Peyer's patch (tissue), 4 donors: ENCODE measurements around the gene GLCCI1. TPM values are rescaled to one million over a fixed set of nuclear protein-coding genes. Genes with fewer than 3 reads are reported as not detected.

Experiments used
- DNase-seq, 3 donors: peaks; one replicate each; pipeline ENCODE4 v3.0.0-alpha.2; 2017 to 2019
- H3K27ac ChIP-seq, 4 donors: fragments of 200-600 bp; sonication (generic); one replicate each; pipeline ENCODE4 v1.5.1; 2016 to 2019
- H3K27me3 ChIP-seq, 2 donors: fragments of 200-600 bp; sonication (generic); one replicate each; pipeline ENCODE4 v1.5.1; 2019
- H3K36me3 ChIP-seq, 3 donors: fragments of 200-600 bp; sonication (generic); one replicate each; pipeline ENCODE4 v1.5.1; 2016 to 2019
- H3K4me1 ChIP-seq, 4 donors: fragments of 200-600 bp; sonication (generic); one replicate each; pipeline ENCODE4 v1.5.1; 2016 to 2019
- H3K4me3 ChIP-seq, 4 donors: fragments of 200-600 bp; sonication (generic); 1 replicate in 3 of 4; 2 replicates in 1 of 4; pipeline ENCODE4 v1.5.1; 2016 to 2019; ENCODE audit warnings: mild to moderate bottlenecking in 1 of 4
- H3K9me3 ChIP-seq, 4 donors: fragments of 200-600 bp; sonication (generic); one replicate each; pipeline ENCODE4 v1.5.1; 2016 to 2019; ENCODE audit warnings: mild to moderate bottlenecking in 1 of 4
- POLR2A ChIP-seq, 2 donors: fragments of 450-650 bp; IDR thresholded peaks; one replicate each; pipeline ENCODE4 v1.5.1; 2017; ENCODE audit warnings: antibody characterized with exemption in 2 of 2, mild to moderate bottlenecking in 2 of 2, moderate library complexity in 2 of 2
- total RNA-seq, 4 donors: library from RNA; depleted of rRNA; stranded (reverse); fragments of >200 nt; gene quantifications; one replicate each; pipeline ENCODE4 v1.1.0, GENCODE V29; 2016
- TF ChIP-seq, protein P1 (sequence below), 6 experiments: fragments of 450-650 bp in 4 of 6; fragments of 200-600 bp in 2 of 6; sonication (generic) in 1 of 6; IDR thresholded peaks; one replicate each; pipeline ENCODE4 v1.5.1; 2017 to 2019; ENCODE audit warnings: antibody characterized with exemption in 6 of 6, mild to moderate bottlenecking in 3 of 6, moderate library complexity in 1 of 6

Gene GLCCI1
- total RNA-seq, 4 donors from 2014 or later = 5.1 to 33.8 (median 7.9) TPM

- no peak for DNase-seq
- Histone ChIP-seq H3K27me3 (no peaks in the 10 kb centered on the region), H3K4me1 (peaks cover 0 to 11% (median 0%) of the 10 kb centered on the region in 4 donors), H3K4me3 (no peak overlapping the region), H3K9me3 (no peaks in the 10 kb centered on the region), H3K36me3 (no peaks in the 10 kb centered on the region), H3K27ac (no peak overlapping the region)
- TF ChIP-seq, protein P1, sequence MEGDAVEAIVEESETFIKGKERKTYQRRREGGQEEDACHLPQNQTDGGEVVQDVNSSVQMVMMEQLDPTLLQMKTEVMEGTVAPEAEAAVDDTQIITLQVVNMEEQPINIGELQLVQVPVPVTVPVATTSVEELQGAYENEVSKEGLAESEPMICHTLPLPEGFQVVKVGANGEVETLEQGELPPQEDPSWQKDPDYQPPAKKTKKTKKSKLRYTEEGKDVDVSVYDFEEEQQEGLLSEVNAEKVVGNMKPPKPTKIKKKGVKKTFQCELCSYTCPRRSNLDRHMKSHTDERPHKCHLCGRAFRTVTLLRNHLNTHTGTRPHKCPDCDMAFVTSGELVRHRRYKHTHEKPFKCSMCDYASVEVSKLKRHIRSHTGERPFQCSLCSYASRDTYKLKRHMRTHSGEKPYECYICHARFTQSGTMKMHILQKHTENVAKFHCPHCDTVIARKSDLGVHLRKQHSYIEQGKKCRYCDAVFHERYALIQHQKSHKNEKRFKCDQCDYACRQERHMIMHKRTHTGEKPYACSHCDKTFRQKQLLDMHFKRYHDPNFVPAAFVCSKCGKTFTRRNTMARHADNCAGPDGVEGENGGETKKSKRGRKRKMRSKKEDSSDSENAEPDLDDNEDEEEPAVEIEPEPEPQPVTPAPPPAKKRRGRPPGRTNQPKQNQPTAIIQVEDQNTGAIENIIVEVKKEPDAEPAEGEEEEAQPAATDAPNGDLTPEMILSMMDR (IDR thresholded peaks at IDR 0.05) = no peak
- TF ChIP-seq POLR2A (IDR thresholded peaks at IDR 0.05) = no peak
Observed at GRCh38 chr7:8113184-8113583, 144.6 kb downstream of the GLCCI1 start.

- TF ChIP-seq, protein P1 (IDR thresholded peaks at IDR 0.05) = no peak
- TF ChIP-seq POLR2A (IDR thresholded peaks at IDR 0.05) = no peak
- Histone ChIP-seq H3K27ac (peak overlapping the region in 1 of 4 donors; percentile 61), H3K36me3 (no peaks in the 10 kb centered on the region), H3K9me3 (no peaks in the 10 kb centered on the region), H3K27me3 (no peaks in the 10 kb centered on the region), H3K4me1 (peaks cover 0 to 11% (median 0%) of the 10 kb centered on the region in 4 donors), H3K4me3 (no peak overlapping the region)
- DNase-seq = no peak
Observed at GRCh38 chr7:8114175-8114574, 145.6 kb downstream of the GLCCI1 start.

- H3K27ac ChIP-seq = peak overlapping the region in 3 of 4 donors; percentile 5 to 61 (median 24)
- no peaks in the 10 kb centered on the region for H3K36me3 ChIP-seq
Observed at GRCh38 chr7:8115547-8116402, 147.2 kb downstream of the GLCCI1 start.

GRCh38 chr7:8117195-8117594, 148.6 kb downstream of the GLCCI1 start:
- TF ChIP-seq POLR2A (IDR thresholded peaks at IDR 0.05) = no peak
- TF ChIP-seq, protein P1 (IDR thresholded peaks at IDR 0.05) = no peak
- H3K36me3 ChIP-seq = no peaks in the 10 kb centered on the region
- no peak overlapping the region for H3K27ac ChIP-seq
- H3K4me3 ChIP-seq = no peak overlapping the region
- H3K9me3 ChIP-seq = no peaks in the 10 kb centered on the region
- no peak for DNase-seq
- no peaks in the 10 kb centered on the region for H3K27me3 ChIP-seq
- H3K4me1 ChIP-seq = peaks cover 0 to 11% (median 0%) of the 10 kb centered on the region in 4 donors

More at GRCh38 chr7:8115547-8116402, 147.2 kb downstream of the GLCCI1 start:
- Histone ChIP-seq H3K27me3 (no peaks in the 10 kb centered on the region), H3K4me1 (peaks cover 0 to 11% (median 0%) of the 10 kb centered on the region in 4 donors), H3K4me3 (no peak overlapping the region), H3K9me3 (no peaks in the 10 kb centered on the region)
- DNase-seq = peak in 1 of 3 donors; percentile 37
- no peak for TF ChIP-seq POLR2A (IDR thresholded peaks at IDR 0.05)
- TF ChIP-seq, protein P1 (IDR thresholded peaks at IDR 0.05) = no peak

GRCh38 chr7:8119262-8119661, 150.7 kb downstream of the GLCCI1 start:
- peaks cover 0 to 8% (median 0%) of the 10 kb centered on the region in 4 donors for H3K4me1 ChIP-seq
- H3K36me3 ChIP-seq = no peaks in the 10 kb centered on the region
- TF ChIP-seq, protein P1 (IDR thresholded peaks at IDR 0.05) = no peak
- no peak for TF ChIP-seq POLR2A (IDR thresholded peaks at IDR 0.05)
- no peak for DNase-seq
- H3K27me3 ChIP-seq = no peaks in the 10 kb centered on the region
- H3K4me3 ChIP-seq = no peak overlapping the region
- H3K27ac ChIP-seq = no peak overlapping the region
- no peaks in the 10 kb centered on the region for H3K9me3 ChIP-seq
